BJ (cell line): ENCODE data around the gene GRAMD2A. TPM values are rescaled to one million over a fixed set of nuclear protein-coding genes. Genes with fewer than 3 reads are reported as not detected.

Experiments used
- CTCF ChIA-PET: fragments of 350-600 bp; formaldehyde crosslinking; extraction: SDS; loops from one replicate; lab custom pipeline; 2021; ENCODE audit warnings: antibody characterized with exemption, inconsistent platforms; lab: Yijun Ruan, JAX
- POLR2A ChIA-PET: fragments of 300-600 bp; sonication (Branson Sonifier 250); formaldehyde crosslinking; extraction: SDS; loops from one replicate; lab custom pipeline; 2021; ENCODE audit warnings: antibody characterized with exemption; lab: Charles Lee
- DNase-seq: peaks from one replicate; pipeline ENCODE4 v3.0.0-alpha.2; 2011; ENCODE audit warnings: low read depth
- H3K27me3 ChIP-seq: 2 replicates; pipeline ENCODE4 v1.6.0; 2011; ENCODE audit warnings: low read length; ENCODE audit not compliant: control insufficient read depth, insufficient read depth
- H3K36me3 ChIP-seq: 2 replicates; pipeline ENCODE4 v1.5.1; 2011; ENCODE audit warnings: low read length; ENCODE audit not compliant: control insufficient read depth, insufficient read depth
- H3K4me3 ChIP-seq: 2 replicates; pipeline ENCODE4 v1.5.1; 2011; ENCODE audit warnings: low read depth, mild to moderate bottlenecking, control low read depth, low read length
- CTCF ChIP-seq: IDR thresholded peaks from 2 replicates; pipeline ENCODE4 v1.5.1; 2011; ENCODE audit warnings: low read depth, mild to moderate bottlenecking, control low read depth, inconsistent platforms, low read length, moderate library complexity; ENCODE audit not compliant: insufficient read depth
- polyA plus RNA-seq: library from polyadenylated mRNA; depleted of rRNA; stranded (reverse); fragments of >200 nt; gene quantifications from 2 replicates; pipeline ENCODE4 v1.2.3, GENCODE V29; 2011

GRAMD2A gene
- polyA plus RNA-seq, 1 experiment: 0.21 TPM

DNA sequence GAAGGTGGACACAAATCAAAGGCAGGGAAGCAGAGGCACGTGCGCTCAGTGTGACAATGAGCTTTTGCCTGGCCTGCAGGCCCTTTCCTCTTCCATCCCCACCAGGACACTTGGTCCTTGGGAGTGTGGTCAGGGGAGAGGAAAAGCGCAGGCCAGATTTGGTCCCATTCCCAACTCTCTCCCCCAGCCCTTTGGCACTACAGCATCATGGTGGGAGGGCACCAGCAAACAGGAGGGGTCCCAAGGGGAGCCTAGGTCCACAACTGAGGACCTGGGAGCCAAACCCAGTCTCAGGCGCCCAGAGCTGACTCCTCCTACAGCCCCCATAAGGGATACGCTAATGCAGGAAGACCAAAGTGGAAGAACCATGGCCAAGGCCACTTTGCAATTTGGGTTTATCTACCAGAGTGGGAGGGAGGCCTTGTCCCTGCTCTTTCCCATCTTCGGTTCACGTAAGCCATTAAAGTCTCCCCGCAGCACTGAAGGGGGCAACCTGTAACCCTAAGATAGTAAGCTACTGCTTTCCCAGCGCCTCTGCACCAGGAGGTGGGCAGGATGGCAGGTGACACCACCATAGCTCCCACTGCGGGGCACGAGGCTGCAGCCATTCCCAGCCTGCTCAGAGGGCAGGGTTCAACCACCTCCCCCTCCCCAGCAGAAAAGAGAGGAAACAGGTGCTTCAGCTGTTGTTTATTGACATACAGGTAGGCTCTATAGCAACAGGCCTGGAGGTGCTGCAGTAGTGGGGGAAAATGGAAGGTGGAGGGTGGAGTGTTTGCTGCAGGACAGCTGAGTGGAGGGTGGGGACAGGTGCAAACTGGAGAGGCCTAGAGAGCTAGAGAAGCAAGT is 993 bp upstream of the GRAMD2A start:
- TF ChIP-seq CTCF: no peak
- CTCF ChIA-PET: interaction anchor here (0.6 to 2.9 kb wide), 11 partner anchors 9 to 84 kb away, joined by 3 to 16 read pairs (median 3); partner anchors contain the start of gene PKM
- Histone ChIP-seq H3K36me3 (peaks cover 47% of the 10 kb centered on the region), H3K4me3 (no peak overlapping the region), H3K27me3 (no peaks in the 10 kb centered on the region)
- no peak for DNase-seq
- POLR2A ChIA-PET: interaction anchor here (0.6 kb wide), 1 partner anchor 30 kb away, joined by 3 read pairs; no protein-coding TSS in a partner anchor

DNA sequence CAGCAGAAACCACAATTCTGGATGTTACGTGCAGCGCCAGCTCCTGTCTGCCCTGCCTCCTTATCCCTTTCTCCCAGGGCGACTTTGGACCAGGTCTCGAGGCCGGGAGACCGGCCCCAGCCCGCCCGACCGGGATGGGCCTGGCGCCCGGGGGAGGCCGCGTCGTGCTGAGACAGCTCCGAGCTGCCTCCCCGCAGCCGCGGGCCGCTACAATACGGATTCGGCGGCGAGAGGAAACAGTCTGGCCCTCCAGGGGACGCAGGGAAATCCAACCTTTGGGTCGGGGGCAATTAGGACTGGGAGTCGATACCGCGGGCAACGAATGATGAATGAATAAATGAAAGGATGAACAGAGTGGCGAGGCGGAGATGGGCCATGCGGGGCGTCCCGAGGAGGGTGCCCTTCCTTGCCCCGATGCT is 537 bp downstream of the GRAMD2A start:
- POLR2A ChIA-PET: no interaction called here
- H3K4me3 ChIP-seq: peak overlapping the region; percentile 13; the same call in 1 of the 2 replicates

GRCh38 chr15:72196409-72197040 is 1.1 kb downstream of the GRAMD2A start:
- no peak for DNase-seq
- no peak for TF ChIP-seq CTCF
- Histone ChIP-seq H3K36me3 (peaks cover 29% of the 10 kb centered on the region), H3K4me3 (no peak overlapping the region), H3K27me3 (no peaks in the 10 kb centered on the region)
- ChIA-PET POLR2A (no interaction called here), CTCF (interaction anchor here (1.6 kb wide), 1 partner anchor 31 kb away, joined by 4 read pairs; no protein-coding TSS in a partner anchor)

More for the DNA sequence above, 537 bp downstream of the GRAMD2A start:
- DNase-seq: no peak
- no peaks in the 10 kb centered on the region for H3K27me3 ChIP-seq
- CTCF ChIA-PET: interaction anchor here (1.6 kb wide), 1 partner anchor 30 kb away, joined by 4 read pairs; no protein-coding TSS in a partner anchor
- no peak for TF ChIP-seq CTCF
- peaks cover 32% of the 10 kb centered on the region for H3K36me3 ChIP-seq

DNA sequence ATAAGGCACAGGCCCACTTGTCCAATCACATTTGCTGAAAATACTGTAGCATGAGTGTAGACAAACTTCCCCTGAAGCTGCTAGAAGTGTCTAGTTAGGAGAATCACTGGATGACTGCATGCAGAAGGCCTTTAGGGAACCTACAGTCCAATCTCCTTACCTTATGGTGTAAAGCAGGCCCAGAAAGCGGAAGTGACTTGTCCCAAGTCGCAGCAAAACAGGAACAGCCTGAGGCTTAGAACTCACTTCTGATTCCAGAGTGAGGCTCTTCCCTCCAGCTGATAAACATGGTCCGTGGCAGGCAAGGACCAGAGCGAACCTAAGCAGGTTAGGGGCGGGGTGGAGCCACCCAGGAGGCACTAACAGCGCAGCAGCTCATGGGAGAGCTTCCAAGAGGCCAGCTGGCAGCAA is 2.5 kb downstream of the GRAMD2A start:
- CTCF ChIA-PET: no interaction called here
- POLR2A ChIA-PET: no interaction called here
- peaks cover 16% of the 10 kb centered on the region for H3K36me3 ChIP-seq
- no peak overlapping the region for H3K4me3 ChIP-seq
- DNase-seq: no peak
- no peaks in the 10 kb centered on the region for H3K27me3 ChIP-seq
- no peak for TF ChIP-seq CTCF

DNA sequence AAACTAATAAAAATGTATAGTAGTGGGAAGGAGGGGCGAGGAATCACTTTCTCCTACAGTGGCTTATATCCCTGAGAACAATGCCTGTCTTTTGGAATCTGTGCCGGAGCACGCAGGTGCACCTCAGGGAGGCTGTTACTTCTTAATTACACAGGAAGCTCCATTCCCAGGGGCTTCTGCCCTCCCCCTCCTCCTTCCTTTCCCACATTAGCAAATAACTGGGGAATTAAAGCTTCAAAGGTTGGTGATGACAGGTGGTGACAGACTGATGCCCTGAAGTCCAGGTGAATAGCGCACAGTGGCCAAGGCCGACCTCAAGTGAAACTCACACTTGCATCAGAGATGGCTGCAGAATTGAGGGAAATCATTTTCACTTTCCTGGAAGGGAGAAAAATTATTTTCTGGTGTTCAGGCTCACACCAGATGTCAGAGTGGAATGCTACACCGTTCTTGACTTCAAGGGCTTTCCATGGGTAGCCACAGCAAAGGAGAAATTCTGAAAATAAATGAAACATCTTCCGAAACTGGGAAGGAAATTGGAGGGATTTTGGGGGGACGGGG is 3.7 kb downstream of the GRAMD2A start:
- ChIA-PET CTCF (interaction anchor here (0.6 kb wide), 2 partner anchors 31 to 33 kb away, joined by 3 read pairs; no protein-coding TSS in a partner anchor), POLR2A (no interaction called here)
- Histone ChIP-seq H3K27me3 (no peaks in the 10 kb centered on the region), H3K36me3 (peaks cover 5% of the 10 kb centered on the region), H3K4me3 (no peak overlapping the region)
- DNase-seq: no peak
- TF ChIP-seq CTCF: no peak
